ENCODE results near the gene ZNF329. TPM values are rescaled to one million over a fixed set of nuclear protein-coding genes. Genes with fewer than 3 reads are reported as not detected.

The ZNF329 gene
- total and polyA plus RNA-seq, 2 of the 13 experiments (the other 11 are each of a cell fraction or from before 2014, with no cell fraction given): 3.8 to 9.6 TPM

Other genes with a start within 250 kb of the ZNF329 start
- gene ZNF417, start 234.2 kb downstream of the ZNF329 start, total RNA-seq (2016; rRNA removed; fragmentation: Illumina TruSeq; extraction: Trizol): 13.7 and 14.1 TPM in 2 replicates
- 2.9 and 3.2 TPM in 2 replicates for gene ZNF417, start 234.2 kb downstream of the ZNF329 start, polyA plus RNA-seq (2011; rRNA removed)
- gene ZNF418, start 215.4 kb downstream of the ZNF329 start, total RNA-seq (2016; rRNA removed; fragmentation: Illumina TruSeq; extraction: Trizol): 0.27 TPM in 1 of 2 replicates, not detected in the other
- gene ZNF418, start 215.4 kb downstream of the ZNF329 start, polyA plus RNA-seq (2011; rRNA removed): 0.03 and 0.07 TPM in 2 replicates
- 6.0 and 6.7 TPM in 2 replicates for gene ZNF256, start 203.1 kb downstream of the ZNF329 start, total RNA-seq (2016; rRNA removed; fragmentation: Illumina TruSeq; extraction: Trizol)
- gene ZNF256, start 203.1 kb downstream of the ZNF329 start, polyA plus RNA-seq (2011; rRNA removed): 3.1 and 3.8 TPM in 2 replicates
- 0.22 and 0.38 TPM in 2 replicates for gene C19orf18, start 176.3 kb downstream of the ZNF329 start, total RNA-seq (2016; rRNA removed; fragmentation: Illumina TruSeq; extraction: Trizol)
- gene C19orf18, start 176.3 kb downstream of the ZNF329 start, polyA plus RNA-seq (2011; rRNA removed): 0.55 and 0.56 TPM in 2 replicates
- 8.4 and 14.8 TPM in 2 replicates for gene ZNF606, start 148.0 kb downstream of the ZNF329 start, total RNA-seq (2016; rRNA removed; fragmentation: Illumina TruSeq; extraction: Trizol)
- 4.2 and 5.2 TPM in 2 replicates for gene ZNF606, start 148.0 kb downstream of the ZNF329 start, polyA plus RNA-seq (2011; rRNA removed)
- gene ZSCAN1, start 116.8 kb downstream of the ZNF329 start, total RNA-seq (2016; rRNA removed; fragmentation: Illumina TruSeq; extraction: Trizol): not detected in 2 replicates
- gene ZSCAN1, start 116.8 kb downstream of the ZNF329 start, polyA plus RNA-seq (2011; rRNA removed): not detected in 2 replicates
- gene ZNF135, start 91.5 kb downstream of the ZNF329 start, total RNA-seq (2016; rRNA removed; fragmentation: Illumina TruSeq; extraction: Trizol): not detected in 2 replicates
- not detected in 2 replicates for gene ZNF135, start 91.5 kb downstream of the ZNF329 start, polyA plus RNA-seq (2011; rRNA removed)
- not detected in 2 replicates for gene ZSCAN18, start 52.6 kb downstream of the ZNF329 start, total RNA-seq (2016; rRNA removed; fragmentation: Illumina TruSeq; extraction: Trizol)
- 0.10 TPM in 1 of 2 replicates, not detected in the other for gene ZSCAN18, start 52.6 kb downstream of the ZNF329 start, polyA plus RNA-seq (2011; rRNA removed)
- gene ZNF274, start 32.3 kb upstream of the ZNF329 start, total RNA-seq (2016; rRNA removed; fragmentation: Illumina TruSeq; extraction: Trizol): 17.0 and 23.0 TPM in 2 replicates
- 16.1 and 21.0 TPM in 2 replicates for gene ZNF274, start 32.3 kb upstream of the ZNF329 start, polyA plus RNA-seq (2011; rRNA removed)
- gene ZNF544, start 78.1 kb upstream of the ZNF329 start, total RNA-seq (2016; rRNA removed; fragmentation: Illumina TruSeq; extraction: Trizol): 15.6 and 17.0 TPM in 2 replicates
- 13.1 and 14.7 TPM in 2 replicates for gene ZNF544, start 78.1 kb upstream of the ZNF329 start, polyA plus RNA-seq (2011; rRNA removed)
- 3.3 and 3.7 TPM in 2 replicates for gene ZNF8, start 128.2 kb upstream of the ZNF329 start, total RNA-seq (2016; rRNA removed; fragmentation: Illumina TruSeq; extraction: Trizol)
- gene ZNF8, start 128.2 kb upstream of the ZNF329 start, polyA plus RNA-seq (2011; rRNA removed): 3.0 and 3.1 TPM in 2 replicates
- gene ERVK3-1, start 154.6 kb upstream of the ZNF329 start, total RNA-seq (2016; rRNA removed; fragmentation: Illumina TruSeq; extraction: Trizol): 38.7 and 39.5 TPM in 2 replicates
- gene ERVK3-1, start 154.6 kb upstream of the ZNF329 start, polyA plus RNA-seq (2011; rRNA removed): 28.5 and 31.5 TPM in 2 replicates
- 2.5 and 3.1 TPM in 2 replicates for gene ZSCAN22, start 176.2 kb upstream of the ZNF329 start, total RNA-seq (2016; rRNA removed; fragmentation: Illumina TruSeq; extraction: Trizol)
- gene ZSCAN22, start 176.2 kb upstream of the ZNF329 start, polyA plus RNA-seq (2011; rRNA removed): 3.5 and 3.6 TPM in 2 replicates
- 15.1 and 41.4 TPM in 2 replicates for gene A1BG, start 202.7 kb upstream of the ZNF329 start, total RNA-seq (2016; rRNA removed; fragmentation: Illumina TruSeq; extraction: Trizol)
- 14.7 and 49.8 TPM in 2 replicates for gene A1BG, start 202.7 kb upstream of the ZNF329 start, polyA plus RNA-seq (2011; rRNA removed)
- 1.1 and 1.9 TPM in 2 replicates for gene ZNF497, start 212.0 kb upstream of the ZNF329 start, total RNA-seq (2016; rRNA removed; fragmentation: Illumina TruSeq; extraction: Trizol)
- gene ZNF497, start 212.0 kb upstream of the ZNF329 start, polyA plus RNA-seq (2011; rRNA removed): 1.5 and 1.8 TPM in 2 replicates
- gene ZNF837, start 230.2 kb upstream of the ZNF329 start, total RNA-seq (2016; rRNA removed; fragmentation: Illumina TruSeq; extraction: Trizol): 0.73 and 1.3 TPM in 2 replicates
- gene ZNF837, start 230.2 kb upstream of the ZNF329 start, polyA plus RNA-seq (2011; rRNA removed): 0.29 and 0.69 TPM in 2 replicates
- gene RPS5, start 236.5 kb upstream of the ZNF329 start, total RNA-seq (2016; rRNA removed; fragmentation: Illumina TruSeq; extraction: Trizol): 1,544 and 1,715 TPM in 2 replicates
- 4,145 and 4,408 TPM in 2 replicates for gene RPS5, start 236.5 kb upstream of the ZNF329 start, polyA plus RNA-seq (2011; rRNA removed)
- gene RNF225, start 244.9 kb upstream of the ZNF329 start, total RNA-seq (2016; rRNA removed; fragmentation: Illumina TruSeq; extraction: Trizol): not detected in 2 replicates
- not detected in 2 replicates for gene RNF225, start 244.9 kb upstream of the ZNF329 start, polyA plus RNA-seq (2011; rRNA removed)